Gastrocnemius medialis (tissue), 4 donors: Measurements from ENCODE around the gene OSCP1.

Experiments used
- CTCF ChIP-seq, 5 experiments: fragments of 450-650 bp in 3 of 5; fragments of 200-600 bp in 2 of 5; sonication (generic) in 2 of 5; IDR thresholded peaks in 4 of 5; conservative IDR thresholded peaks in 1 of 5; 1 replicate in 4 of 5; 2 replicates in 1 of 5; pipeline ENCODE4 v1.5.1; 2016 to 2019; ENCODE audit warnings: antibody characterized with exemption in 5 of 5, mild to moderate bottlenecking in 3 of 5, moderate library complexity in 3 of 5
- POLR2A ChIP-seq, 2 donors: fragments of 450-650 bp; IDR thresholded peaks; one replicate each; pipeline ENCODE4 v1.6.1; 2017; ENCODE audit warnings: antibody characterized with exemption in 2 of 2, mild to moderate bottlenecking in 2 of 2, moderate library complexity in 2 of 2

GRCh38 chr1:36387141-36387949 is 62.9 kb downstream of the OSCP1 start:
- TF ChIP-seq CTCF (IDR thresholded peaks at IDR 0.05 in 4 of 5, conservative IDR thresholded peaks at IDR 0.05 in 1 of 5) = no peak
- TF ChIP-seq POLR2A (IDR thresholded peaks at IDR 0.05) = no peak
